ENCODE results near the gene ACVR1C.

- no peak for TF ChIP-seq POLR2A (IDR thresholded peaks at IDR 0.05; ENCODE audit: low read depth, low read length)
- no peak for TF ChIP-seq POLR2AphosphoS5 (IDR thresholded peaks at IDR 0.05; ENCODE audit: low read depth, low read length)
- no peak for TF ChIP-seq TAF1 (IDR thresholded peaks at IDR 0.05; ENCODE audit: borderline replicate concordance, low read depth, low read length)
Measured at GRCh38 chr2:157523270-157524247, 105.1 kb downstream of the ACVR1C start.
